HG03354 (cell line): ENCODE results near the gene SSBP4.

ENCODE experiments used
- ATAC-seq: cut with Tn5 transposase; IDR thresholded peaks from one replicate; pipeline ENCODE4 v1.9.1; 2021; ENCODE audit warnings: mild to moderate bottlenecking; ENCODE audit not compliant: unreplicated experiment, poor library complexity, severe bottlenecking

SSBP4 gene

DNA sequence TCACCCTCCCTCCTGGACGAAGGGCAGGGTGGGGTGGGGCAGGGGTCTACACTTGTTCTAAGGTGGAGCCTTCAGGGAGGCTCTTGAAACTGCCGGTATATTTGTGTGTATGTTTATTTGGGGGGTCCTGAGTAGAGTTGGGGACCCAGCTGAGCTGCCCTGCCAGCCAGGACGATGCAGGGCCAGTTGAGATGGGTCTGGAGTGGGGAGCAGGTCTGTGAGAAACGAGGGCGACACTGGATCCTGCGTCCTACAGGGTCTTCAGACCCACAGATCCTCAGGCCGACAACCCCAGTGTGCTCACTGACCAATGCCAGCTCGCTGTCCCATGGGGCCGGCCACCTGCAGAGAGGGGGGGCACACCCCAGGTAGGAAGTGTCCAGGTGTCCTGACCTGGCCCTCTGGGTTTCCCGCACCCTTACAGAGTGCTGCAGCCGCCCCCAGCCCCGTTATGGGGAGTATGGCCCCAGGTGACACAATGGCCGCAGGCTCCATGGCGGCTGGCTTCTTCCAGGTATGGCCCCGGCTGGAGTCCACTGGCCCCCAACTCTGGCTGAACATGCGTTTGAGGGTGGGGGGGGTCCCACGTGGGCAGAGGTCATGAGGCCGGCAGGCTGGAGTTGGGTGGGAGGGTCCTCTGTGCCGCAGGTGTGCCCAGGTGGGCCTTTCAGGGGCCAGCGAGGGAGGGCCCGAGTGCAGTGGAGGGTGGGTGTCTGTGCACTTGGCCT is 11.4 kb downstream of the SSBP4 start:
- ATAC-seq: no peak

DNA sequence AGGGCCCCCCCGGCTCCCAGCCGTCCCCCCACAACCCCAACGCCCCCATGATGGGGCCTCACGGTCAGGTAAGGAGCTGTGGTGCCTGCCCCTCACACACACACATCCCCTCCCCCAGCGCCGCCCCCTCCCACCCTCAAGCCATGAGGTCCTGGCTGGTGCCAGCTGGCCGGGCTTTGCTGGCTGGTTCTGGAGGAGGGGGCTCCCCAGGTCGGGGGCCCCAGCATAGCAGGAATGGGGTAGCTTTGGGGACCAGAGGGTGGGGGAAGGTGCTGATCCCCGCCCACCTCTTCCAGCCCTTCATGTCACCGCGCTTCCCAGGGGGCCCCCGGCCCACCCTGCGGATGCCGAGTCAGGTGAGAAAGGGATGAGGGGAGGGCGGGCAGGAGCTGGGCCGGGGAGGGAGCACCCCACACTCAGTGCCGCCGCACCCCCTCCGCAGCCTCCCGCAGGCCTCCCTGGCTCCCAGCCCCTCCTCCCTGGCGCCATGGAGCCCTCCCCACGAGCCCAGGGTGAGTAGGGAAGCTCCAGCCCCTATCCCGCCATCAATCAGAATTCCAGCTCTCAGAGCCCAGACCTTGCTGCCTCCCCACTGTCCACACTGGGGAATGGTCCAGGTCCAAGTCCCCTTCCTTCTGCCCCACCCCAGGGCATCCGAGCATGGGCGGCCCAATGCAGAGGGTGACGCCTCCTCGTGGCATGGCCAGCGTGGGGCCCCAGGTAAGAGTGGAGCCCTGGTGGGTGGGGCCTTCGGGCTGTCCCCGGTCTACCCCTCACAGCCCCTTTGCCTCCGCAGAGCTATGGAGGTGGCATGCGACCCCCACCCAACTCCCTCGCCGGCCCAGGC is 12.4 kb downstream of the SSBP4 start:
- ATAC-seq: no peak

- ATAC-seq: no peak
Measured at GRCh38 chr19:18432275-18433014, 13.2 kb downstream of the SSBP4 start.

GRCh38 chr19:18433015-18433691 is 14.0 kb downstream of the SSBP4 start:
- no peak for ATAC-seq

GRCh38 chr19:18433735-18434398 is 14.7 kb downstream of the SSBP4 start:
- no peak for ATAC-seq

GRCh38 chr19:18434411-18435175 is 15.4 kb downstream of the SSBP4 start:
- no peak for ATAC-seq

- ATAC-seq: no peak
Measured at GRCh38 chr19:18435178-18435841, 16.1 kb downstream of the SSBP4 start.

DNA sequence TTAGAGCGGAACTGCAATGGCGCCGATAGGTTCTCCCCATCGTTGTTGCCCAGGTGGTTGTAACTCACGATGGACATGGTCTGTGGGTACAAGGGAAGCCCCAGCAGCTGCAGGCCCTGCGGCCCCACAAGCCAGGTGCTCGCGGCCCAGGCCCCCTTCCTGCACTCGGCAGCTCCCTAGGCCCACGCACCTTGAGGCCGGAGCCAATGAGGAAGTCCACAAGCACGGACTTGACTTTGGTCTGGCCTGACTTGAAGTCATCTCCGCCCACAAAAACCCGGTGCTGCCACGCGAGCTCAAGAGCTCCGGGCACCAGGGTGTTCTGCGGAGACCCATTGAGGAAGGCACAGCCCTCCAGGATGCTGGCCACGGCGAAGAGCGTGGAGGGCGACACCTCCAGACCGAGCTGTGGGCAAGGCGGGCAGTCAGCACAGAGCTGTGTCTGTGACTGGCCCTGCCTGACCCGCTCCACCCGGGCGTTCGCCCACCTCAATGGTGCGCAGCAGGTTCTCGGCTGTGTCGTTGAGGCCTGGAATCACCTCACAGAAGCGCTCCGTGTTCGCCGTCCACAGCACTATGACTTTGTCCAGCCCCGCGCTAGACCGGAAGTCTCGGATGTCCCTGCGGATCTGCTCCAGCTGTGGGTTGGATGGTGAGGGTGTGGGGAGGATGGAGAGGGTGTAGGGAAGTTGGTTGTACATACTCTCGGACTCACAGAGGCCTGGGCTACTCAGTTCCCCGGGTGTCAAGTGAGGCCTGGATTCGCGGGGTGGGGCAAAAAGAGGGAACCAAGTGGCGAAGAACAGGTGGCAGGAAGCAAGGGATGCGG is 16.9 kb downstream of the SSBP4 start:
- ATAC-seq: no peak

DNA sequence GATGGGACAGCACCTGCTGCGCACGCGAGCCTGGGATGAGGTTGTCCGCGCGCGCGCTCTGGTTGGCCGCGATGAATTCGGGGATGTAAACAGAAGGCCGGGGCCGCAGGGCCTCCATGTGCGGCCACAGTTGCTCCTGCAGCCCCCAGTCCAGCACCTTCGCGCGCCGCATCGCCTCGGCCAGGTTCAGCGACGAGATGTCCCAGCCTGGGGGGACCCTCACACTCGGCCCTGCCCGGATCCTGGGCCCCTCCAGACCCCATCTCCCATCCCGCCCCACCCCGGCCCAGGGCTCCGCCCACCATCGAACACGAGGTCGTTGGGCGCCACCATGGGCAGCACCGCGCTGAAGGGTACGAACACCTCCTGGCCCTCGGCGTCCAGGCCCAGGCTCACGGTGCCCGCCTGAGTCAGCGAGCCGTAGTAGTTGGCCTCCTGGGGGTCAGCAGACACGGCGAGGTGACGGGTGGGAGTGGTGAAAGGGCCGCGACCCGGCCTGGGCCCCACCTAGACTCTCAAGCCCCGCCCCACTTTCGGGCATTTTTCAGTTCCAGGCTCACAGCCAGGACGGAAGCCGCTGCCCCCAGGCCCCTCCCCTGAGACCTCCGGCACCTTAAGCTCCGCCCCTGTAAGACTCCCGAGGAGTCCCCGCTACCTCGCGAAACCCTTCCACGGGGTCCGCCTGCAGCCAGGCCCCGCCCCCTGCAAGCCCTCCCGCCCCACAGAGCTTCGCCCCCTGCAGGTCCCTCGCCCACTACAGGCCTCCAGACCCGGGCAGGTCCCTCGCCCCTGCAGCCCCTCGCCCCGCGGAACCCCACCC is 17.7 kb downstream of the SSBP4 start:
- ATAC-seq: no peak

GRCh38 chr19:18437491-18438330 is 18.5 kb downstream of the SSBP4 start, which contains the start of gene ISYNA1:
Gene ISYNA1 (minus strand): TSS chr19:18438133. CDS start chr19:18437979, 154 bp downstream.
- no peak for ATAC-seq

GRCh38 chr19:18438331-18439024 is 19.3 kb downstream of the SSBP4 start:
- no peak for ATAC-seq

DNA sequence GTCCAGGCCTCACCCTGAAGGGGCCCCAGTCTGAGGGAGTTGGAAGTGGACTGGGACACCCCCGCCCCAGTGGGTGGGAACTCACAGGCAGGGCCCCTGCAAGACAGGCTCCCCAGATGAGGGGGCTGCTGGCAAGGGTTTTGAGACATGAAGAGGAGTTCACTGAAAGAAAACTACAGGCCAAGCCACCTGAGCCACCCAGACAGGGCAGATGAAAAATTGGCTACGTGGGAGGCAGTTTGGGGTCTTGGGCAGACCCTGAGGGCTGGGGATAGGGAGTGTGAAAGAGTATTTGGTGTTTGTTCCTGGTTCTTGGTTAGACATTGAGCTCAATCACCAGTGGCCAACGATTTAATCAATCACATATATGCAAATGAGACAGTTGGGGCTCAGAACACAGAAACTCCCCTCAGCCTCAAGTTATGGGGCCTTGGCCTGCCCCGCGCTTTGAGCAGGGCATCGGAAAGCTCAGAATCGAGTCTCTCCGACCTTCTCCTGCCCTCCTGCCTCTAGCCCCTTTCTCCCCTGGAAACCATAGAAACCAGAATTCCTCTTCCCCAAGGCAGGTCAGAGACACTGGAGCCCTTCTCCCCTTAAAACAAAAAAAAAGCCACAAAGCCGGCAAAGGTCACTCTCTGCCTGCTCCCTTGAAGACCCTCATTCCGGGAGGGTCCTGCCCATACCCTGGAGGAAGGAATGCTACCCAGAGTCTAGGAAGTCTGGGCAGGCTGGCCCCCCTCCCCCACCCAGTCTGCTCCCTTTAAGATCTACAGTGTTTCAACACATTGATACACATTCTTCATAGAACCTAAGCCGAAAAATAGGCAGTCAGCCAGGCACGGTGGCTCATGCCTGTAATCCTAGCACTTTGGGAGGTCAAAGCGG is 20.1 kb downstream of the SSBP4 start:
- ATAC-seq: no peak

DNA sequence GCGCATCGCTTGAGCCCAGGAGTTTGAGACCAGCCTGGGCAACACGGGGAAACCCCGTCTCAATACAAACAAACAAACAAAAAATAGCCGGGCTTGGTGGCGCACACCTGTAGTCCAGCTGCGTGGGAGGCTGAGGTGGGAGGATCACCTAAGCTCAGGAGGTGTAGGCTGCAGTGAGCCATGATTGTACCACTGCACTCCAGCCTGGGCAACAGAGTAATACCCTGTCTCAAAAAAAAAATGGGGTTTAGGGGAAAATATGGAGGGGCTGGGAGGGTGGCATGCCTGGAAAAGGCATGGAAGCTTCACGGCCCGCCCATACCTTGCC is 20.7 kb downstream of the SSBP4 start:
- ATAC-seq: no peak

- no peak for ATAC-seq
Measured at GRCh38 chr19:18440415-18440877, 21.2 kb downstream of the SSBP4 start.
